ENCODE data around the gene TRIM14.

The TRIM14 gene

DNA sequence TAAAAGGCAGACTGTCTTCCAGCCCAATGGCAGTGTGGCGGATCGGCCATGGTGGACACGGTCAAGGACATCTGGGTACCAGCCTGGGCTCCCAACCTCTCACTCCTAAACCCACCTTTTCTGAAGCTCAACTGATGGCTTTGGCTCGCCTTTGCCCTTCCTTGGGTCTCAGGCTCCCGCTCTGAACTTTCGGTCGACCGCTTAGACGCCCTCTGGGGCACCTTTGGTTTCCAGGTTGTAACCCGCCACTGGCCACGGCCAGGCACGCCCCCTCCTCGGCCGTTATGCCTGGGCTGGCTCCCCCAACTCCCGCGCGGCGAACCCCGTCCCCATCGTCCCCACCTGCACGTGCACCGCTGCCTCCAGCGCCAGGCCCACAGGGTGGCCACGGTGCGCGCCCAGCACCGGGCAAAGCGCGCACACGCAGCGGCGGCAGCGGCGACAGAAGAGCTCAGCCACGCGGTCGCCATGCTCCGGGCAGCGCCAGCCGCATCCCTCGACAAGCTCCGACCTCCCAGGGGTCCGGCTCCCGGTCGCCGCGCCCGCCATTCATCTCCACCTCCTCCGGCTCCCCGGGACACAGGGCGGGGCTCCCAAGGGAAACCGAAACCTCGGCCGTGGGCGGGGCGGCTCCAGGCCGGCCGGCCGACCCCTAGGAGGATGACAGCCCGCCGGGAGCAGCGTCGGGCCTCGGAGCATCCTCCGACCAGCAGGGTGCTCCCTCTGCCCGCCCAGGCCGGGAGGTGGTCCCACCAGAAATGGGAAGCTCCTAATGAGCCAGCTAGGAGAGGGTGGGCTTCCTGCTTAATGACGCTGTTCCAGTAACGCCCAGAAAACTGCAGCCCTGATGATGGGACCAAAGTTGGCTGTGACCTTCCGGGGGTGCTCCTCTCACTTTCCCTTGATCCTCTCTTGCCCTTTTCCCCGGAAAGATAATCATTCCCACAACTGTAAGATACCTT is at the start of gene TRIM14 (continued):
- TF ChIP-seq, protein P1, sequence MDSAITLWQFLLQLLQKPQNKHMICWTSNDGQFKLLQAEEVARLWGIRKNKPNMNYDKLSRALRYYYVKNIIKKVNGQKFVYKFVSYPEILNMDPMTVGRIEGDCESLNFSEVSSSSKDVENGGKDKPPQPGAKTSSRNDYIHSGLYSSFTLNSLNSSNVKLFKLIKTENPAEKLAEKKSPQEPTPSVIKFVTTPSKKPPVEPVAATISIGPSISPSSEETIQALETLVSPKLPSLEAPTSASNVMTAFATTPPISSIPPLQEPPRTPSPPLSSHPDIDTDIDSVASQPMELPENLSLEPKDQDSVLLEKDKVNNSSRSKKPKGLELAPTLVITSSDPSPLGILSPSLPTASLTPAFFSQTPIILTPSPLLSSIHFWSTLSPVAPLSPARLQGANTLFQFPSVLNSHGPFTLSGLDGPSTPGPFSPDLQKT (IDR thresholded peaks at IDR 0.05; ENCODE audit: borderline replicate concordance, low read depth, low read length) = no peak
- TF ChIP-seq SETDB1 (IDR thresholded peaks at IDR 0.05; ENCODE audit: insufficient read length, low read length) (no peak), MEIS1 (CRISPR knock-in tag; IDR thresholded peaks at IDR 0.05; ENCODE audit: borderline replicate concordance) (no peak), ZNF670 (tag by site-specific recombination; IDR thresholded peaks at IDR 0.05; ENCODE audit: low read depth) (no peak), ZNF302 (tag by site-specific recombination; IDR thresholded peaks at IDR 0.05; ENCODE audit: low read depth) (no peak), ZNF621 (tag by site-specific recombination; IDR thresholded peaks at IDR 0.05) (no peak), ZNF266 (tag by site-specific recombination; IDR thresholded peaks at IDR 0.05; ENCODE audit: low read depth) (no peak), ZNF658 (tag by site-specific recombination; IDR thresholded peaks at IDR 0.05) (no peak), OSR2 (tag by site-specific recombination; IDR thresholded peaks at IDR 0.05) (no peak), KLF8 (tag by site-specific recombination; IDR thresholded peaks at IDR 0.05) (peak; percentile 71; the same call in 1 of the 2 replicates), ZNF571 (tag by site-specific recombination; IDR thresholded peaks at IDR 0.05) (no peak), ZNF19 (tag by site-specific recombination; IDR thresholded peaks at IDR 0.05; ENCODE audit: low read depth) (no peak), ZBTB21 (tag by site-specific recombination; IDR thresholded peaks at IDR 0.05) (no peak), ZNF114 (tag by site-specific recombination; IDR thresholded peaks at IDR 0.05) (no peak), HOXC10 (CRISPR knock-in tag; IDR thresholded peaks at IDR 0.05) (no peak), ZNF214 (tag by site-specific recombination; IDR thresholded peaks at IDR 0.05; ENCODE audit: borderline replicate concordance) (no peak), ZFP69B (tag by site-specific recombination; IDR thresholded peaks at IDR 0.05) (peak; percentile 74), ZNF146 (tag by site-specific recombination; IDR thresholded peaks at IDR 0.05) (no peak), ZSCAN16 (tag by site-specific recombination; IDR thresholded peaks at IDR 0.05) (no peak), ZNF404 (tag by site-specific recombination; IDR thresholded peaks at IDR 0.05) (no peak)
- TF ChIP-seq, protein P2, sequence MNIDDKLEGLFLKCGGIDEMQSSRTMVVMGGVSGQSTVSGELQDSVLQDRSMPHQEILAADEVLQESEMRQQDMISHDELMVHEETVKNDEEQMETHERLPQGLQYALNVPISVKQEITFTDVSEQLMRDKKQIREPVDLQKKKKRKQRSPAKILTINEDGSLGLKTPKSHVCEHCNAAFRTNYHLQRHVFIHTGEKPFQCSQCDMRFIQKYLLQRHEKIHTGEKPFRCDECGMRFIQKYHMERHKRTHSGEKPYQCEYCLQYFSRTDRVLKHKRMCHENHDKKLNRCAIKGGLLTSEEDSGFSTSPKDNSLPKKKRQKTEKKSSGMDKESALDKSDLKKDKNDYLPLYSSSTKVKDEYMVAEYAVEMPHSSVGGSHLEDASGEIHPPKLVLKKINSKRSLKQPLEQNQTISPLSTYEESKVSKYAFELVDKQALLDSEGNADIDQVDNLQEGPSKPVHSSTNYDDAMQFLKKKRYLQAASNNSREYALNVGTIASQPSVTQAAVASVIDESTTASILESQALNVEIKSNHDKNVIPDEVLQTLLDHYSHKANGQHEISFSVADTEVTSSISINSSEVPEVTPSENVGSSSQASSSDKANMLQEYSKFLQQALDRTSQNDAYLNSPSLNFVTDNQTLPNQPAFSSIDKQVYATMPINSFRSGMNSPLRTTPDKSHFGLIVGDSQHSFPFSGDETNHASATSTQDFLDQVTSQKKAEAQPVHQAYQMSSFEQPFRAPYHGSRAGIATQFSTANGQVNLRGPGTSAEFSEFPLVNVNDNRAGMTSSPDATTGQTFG (tag by site-specific recombination; IDR thresholded peaks at IDR 0.05; ENCODE audit: borderline replicate concordance) = no peak
- TF ChIP-seq, protein P3, sequence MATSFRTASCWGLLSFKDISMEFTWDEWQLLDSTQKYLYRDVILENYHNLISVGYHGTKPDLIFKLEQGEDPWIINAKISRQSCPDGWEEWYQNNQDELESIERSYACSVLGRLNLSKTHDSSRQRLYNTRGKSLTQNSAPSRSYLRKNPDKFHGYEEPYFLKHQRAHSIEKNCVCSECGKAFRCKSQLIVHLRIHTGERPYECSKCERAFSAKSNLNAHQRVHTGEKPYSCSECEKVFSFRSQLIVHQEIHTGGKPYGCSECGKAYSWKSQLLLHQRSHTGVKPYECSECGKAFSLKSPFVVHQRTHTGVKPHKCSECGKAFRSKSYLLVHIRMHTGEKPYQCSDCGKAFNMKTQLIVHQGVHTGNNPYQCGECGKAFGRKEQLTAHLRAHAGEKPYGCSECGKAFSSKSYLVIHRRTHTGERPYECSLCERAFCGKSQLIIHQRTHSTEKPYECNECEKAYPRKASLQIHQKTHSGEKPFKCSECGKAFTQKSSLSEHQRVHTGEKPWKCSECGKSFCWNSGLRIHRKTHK (tag by site-specific recombination; IDR thresholded peaks at IDR 0.05) = no peak
- TF ChIP-seq, protein P4, sequence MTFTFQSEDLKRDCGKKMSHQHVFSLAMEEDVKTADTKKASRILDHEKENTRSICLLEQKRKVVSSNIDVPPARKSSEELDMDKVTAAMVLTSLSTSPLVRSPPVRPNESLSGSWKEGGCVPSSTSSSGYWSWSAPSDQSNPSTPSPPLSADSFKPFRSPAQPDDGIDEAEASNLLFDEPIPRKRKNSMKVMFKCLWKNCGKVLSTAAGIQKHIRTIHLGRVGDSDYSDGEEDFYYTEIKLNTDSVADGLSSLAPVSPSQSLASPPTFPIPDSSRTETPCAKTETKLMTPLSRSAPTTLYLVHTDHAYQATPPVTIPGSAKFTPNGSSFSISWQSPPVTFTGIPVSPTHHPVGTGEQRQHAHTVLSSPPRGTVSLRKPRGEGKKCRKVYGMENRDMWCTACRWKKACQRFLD (tag by site-specific recombination; IDR thresholded peaks at IDR 0.05) = no peak
- TF ChIP-seq, protein P5, sequence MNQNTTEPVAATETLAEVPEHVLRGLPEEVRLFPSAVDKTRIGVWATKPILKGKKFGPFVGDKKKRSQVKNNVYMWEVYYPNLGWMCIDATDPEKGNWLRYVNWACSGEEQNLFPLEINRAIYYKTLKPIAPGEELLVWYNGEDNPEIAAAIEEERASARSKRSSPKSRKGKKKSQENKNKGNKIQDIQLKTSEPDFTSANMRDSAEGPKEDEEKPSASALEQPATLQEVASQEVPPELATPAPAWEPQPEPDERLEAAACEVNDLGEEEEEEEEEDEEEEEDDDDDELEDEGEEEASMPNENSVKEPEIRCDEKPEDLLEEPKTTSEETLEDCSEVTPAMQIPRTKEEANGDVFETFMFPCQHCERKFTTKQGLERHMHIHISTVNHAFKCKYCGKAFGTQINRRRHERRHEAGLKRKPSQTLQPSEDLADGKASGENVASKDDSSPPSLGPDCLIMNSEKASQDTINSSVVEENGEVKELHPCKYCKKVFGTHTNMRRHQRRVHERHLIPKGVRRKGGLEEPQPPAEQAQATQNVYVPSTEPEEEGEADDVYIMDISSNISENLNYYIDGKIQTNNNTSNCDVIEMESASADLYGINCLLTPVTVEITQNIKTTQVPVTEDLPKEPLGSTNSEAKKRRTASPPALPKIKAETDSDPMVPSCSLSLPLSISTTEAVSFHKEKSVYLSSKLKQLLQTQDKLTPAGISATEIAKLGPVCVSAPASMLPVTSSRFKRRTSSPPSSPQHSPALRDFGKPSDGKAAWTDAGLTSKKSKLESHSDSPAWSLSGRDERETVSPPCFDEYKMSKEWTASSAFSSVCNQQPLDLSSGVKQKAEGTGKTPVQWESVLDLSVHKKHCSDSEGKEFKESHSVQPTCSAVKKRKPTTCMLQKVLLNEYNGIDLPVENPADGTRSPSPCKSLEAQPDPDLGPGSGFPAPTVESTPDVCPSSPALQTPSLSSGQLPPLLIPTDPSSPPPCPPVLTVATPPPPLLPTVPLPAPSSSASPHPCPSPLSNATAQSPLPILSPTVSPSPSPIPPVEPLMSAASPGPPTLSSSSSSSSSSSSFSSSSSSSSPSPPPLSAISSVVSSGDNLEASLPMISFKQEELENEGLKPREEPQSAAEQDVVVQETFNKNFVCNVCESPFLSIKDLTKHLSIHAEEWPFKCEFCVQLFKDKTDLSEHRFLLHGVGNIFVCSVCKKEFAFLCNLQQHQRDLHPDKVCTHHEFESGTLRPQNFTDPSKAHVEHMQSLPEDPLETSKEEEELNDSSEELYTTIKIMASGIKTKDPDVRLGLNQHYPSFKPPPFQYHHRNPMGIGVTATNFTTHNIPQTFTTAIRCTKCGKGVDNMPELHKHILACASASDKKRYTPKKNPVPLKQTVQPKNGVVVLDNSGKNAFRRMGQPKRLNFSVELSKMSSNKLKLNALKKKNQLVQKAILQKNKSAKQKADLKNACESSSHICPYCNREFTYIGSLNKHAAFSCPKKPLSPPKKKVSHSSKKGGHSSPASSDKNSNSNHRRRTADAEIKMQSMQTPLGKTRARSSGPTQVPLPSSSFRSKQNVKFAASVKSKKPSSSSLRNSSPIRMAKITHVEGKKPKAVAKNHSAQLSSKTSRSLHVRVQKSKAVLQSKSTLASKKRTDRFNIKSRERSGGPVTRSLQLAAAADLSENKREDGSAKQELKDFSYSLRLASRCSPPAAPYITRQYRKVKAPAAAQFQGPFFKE (tag by site-specific recombination; IDR thresholded peaks at IDR 0.05; ENCODE audit: borderline replicate concordance) = no peak
